Stimulated activated CD8-positive, alpha-beta memory T cell treated with anti-CD3 and anti-CD28 coated beads, Interleukin-15, amount 100 ng/mL, for 24 hours (primary cell): ENCODE measurements around the gene GAREM1.
"Not testable (repeated sequence)": the region's sequence is repeated elsewhere in the genome, so short reads cannot be mapped to it uniquely, and the experiment has no call there.

Experiments
- DNase-seq: peaks from one replicate; pipeline ENCODE4 v3.0.0-alpha.2; 2020; ENCODE audit warnings: low read depth

The GAREM1 gene

GRCh38 chr18:32371384-32371783 is 99.3 kb downstream of the GAREM1 start:
- no peak for DNase-seq

- DNase-seq, result no peak
These were observed 101.7 kb downstream of the GAREM1 start for GRCh38 chr18:32368991-32369390.

- DNase-seq, result no peak
These were observed 102.5 kb downstream of the GAREM1 start for GRCh38 chr18:32368170-32368569.

GRCh38 chr18:32366586-32367538 is 103.8 kb downstream of the GAREM1 start:
- no peak for DNase-seq

DNA sequence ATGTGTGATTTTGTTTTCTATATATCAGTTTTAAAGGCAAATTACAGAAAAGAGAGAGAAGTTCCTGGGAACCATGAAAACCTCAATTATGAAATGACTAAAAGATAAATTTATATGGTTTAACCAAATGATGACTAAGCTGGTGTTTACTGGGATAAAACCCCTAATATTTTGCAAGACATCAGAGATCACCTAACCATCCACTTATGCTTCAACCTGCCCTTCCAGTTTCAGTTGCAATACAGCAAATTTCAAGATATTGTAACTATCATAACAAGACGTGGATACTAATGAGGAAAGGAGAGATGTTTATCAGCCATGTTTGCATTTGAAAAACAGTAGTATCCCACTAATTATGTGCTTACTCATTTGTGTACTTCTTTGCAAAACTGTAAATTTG is 108.2 kb downstream of the GAREM1 start:
- no peak for DNase-seq

GRCh38 chr18:32360682-32361345 is 109.9 kb downstream of the GAREM1 start:
- DNase-seq, result no peak

GRCh38 chr18:32358529-32358928 is 112.2 kb downstream of the GAREM1 start:
- no peak for DNase-seq

GRCh38 chr18:32358075-32358474 is 112.6 kb downstream of the GAREM1 start:
- DNase-seq, result no peak

DNA sequence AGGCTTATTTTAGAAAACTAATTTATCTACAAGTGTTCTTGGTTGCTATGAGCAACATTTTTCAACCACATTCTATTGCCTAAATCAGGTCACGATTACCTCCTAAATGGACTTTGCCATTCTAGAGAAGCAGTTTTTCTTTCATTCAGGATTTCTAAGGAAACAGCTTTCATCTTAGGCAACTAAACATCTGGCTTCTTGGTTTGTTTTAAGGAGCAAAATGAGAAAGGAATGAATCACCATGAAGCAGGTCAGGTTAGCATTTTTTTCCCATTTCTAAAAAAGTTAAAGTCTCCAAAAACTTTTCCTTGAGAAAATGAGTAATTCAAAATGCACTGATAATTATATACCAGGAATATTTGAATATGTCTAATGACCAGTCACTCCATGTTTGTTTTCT is 114.8 kb downstream of the GAREM1 start:
- no peak for DNase-seq

- no peak for DNase-seq
These were observed 116.2 kb downstream of the GAREM1 start for GRCh38 chr18:32354518-32354917.

- no peak for DNase-seq
These were observed 117.4 kb downstream of the GAREM1 start for GRCh38 chr18:32353257-32353656.

DNA sequence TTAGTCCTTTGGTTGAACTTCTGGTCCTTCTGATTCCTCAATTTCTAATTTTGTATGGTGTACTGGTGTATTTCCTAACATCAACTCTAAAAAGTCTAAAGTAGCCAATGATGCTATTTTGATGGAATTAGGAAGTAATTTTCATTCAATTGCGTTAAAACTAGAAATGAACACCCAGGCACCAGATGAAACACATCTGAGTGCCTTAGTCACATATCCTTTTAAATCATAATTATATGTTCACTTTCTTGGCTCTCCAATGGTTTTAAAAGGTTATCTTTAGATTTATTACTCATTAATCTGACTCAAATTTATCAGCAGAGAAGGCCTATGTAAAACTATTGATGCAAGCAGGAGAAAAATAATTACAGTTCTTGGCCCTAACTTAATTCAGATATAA is 119.7 kb downstream of the GAREM1 start:
- no peak for DNase-seq

DNA sequence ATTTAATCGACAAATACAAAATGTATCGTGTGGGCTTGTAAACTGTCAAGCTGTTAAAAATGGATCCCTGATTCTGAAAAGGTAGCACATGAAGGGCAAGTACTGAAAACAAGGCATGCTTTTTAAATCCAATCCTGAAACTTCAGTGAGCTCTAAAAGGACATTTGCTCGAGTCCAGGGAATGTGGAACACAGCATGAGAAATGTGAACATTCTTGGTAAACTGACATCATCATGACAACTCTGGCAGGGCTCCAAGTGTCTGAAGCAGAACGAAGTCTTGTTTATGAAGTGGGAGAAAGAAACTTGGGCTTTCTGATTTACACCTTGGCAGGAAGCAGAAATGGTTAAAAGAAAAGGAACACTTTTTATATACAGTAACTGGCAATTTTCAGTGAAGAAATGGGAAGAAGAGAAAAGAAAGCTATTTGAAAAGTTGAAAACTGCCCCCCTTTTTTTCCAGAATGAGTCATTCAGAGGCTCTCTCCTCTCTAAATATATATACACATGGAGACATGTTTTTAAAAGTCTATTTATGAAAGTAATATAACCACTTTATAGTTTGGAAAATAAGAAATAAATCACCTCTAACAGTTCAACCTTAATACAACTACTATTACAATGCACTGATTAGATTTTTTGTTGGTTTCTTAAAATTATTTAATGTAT is 120.8 kb downstream of the GAREM1 start:
- no peak for DNase-seq

DNA sequence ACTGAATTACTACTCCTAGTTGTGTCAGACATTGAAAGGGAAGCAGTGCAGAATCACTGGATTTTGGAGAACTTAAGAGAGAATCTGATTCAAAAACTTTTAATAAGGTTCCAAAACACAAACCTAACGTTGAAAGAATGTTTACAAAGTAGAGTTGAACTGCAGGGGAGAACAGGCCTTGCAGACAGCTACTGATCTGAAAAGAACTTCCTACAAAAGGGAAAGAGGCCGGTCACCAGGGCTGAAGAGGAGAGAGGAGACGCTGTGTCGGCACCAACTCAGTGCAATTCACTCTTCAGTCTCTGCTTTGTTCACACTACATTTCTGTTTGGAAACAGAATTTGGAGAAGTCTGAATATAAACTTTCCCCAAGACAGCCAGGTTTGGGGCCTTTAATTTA is 124.0 kb downstream of the GAREM1 start:
- no peak for DNase-seq

- no peak for DNase-seq
These were observed 127.0 kb downstream of the GAREM1 start for GRCh38 chr18:32343634-32344033.

DNA sequence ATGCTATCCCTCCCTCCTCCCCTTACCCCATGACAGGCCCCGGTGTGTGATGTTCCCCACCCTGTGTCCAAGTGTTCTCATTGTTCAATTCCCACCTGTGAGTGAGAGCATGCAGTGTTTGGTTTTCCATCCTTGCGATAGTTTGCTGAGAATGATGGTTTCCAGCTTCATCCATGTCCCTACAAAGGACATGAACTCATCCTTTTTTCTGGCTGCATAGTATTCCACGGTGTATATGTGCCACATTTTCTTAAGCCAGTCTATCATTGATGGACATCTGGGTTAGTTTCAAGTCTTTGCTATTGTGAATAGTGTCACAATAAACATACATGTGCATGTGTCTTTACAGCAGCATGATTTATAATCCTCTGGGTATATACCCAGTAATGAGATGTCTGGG is 129.6 kb downstream of the GAREM1 start:
- not testable (repeated sequence) for DNase-seq

DNA sequence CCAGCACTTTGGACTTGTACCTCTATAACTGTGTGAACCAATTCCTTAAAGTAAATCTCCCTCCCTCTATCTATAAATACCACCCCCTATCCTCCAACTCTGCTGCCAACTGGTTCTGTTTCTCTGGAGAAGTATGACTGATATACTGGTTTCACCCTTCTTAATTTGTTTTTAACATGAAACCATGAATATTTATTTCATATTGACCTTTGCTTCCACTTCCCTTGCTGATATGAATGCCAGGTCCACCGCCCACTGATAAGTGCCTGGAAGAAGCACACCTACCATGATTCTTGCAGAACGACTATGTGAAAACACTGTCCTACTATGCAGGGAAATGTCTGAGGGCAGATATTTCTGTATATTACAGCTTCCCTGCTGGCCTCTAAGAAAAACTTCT is 131.6 kb downstream of the GAREM1 start:
- DNase-seq, result no peak

- DNase-seq, result no peak
These were observed 132.9 kb downstream of the GAREM1 start for GRCh38 chr18:32337821-32338220.

GRCh38 chr18:32337347-32337746 is 133.3 kb downstream of the GAREM1 start:
- DNase-seq, result no peak

DNA sequence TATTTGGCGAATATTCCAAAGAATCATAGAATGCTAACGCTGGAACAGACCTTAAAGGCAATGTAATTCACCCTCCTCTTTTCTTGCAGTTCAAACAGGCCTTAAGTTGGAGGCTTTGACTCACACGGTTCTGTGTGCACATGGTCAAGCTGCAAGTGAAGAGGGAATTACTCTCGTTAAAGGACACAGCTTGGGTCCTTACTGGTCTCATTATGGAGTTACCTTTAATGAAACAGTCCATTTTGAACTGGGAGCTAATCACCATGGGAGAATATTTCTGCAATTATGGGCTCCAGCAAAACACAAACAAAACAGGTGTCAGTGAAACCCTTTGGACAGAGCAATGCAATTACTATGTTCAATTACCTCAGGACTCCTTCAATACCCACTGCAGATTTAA is 135.5 kb downstream of the GAREM1 start:
- no peak for DNase-seq

DNA sequence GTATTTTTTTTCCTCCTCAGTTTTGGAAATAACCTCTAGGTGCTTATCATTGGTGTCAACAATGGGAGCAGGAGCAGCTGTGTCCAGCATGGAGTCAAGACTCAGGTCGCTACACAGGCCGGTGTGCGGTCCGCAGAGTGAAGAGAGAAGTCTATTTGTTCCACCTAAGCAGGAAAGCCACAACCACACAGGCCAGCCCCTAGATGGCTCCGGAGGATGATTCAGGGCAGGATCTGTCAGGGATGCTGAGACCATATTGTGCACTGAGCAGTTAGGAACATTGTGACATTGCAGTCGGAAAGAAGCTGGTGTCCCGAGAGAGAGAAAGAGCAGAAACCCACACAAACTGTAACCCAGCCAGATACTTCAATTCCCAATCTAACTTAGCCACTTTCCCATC is 136.9 kb downstream of the GAREM1 start:
- no peak for DNase-seq

DNA sequence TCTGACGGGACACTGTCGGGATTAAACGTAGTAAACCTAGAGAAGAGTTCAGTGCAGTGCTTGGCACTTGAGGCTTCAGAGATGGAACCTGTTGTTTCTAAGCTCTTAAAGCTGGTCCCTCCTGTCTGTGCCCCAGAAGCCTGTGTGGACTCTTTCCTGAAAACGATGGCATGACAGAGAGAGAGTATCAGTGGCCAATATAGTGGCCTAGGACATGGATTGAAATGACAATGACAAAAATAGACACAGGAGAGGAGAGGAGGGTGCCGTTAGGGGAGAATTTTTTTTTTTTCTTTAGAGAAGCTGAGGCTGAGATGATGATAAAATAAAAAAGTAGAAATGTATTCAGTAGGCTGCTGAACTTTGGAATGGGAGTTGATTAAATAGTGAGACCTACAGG is 138.0 kb downstream of the GAREM1 start:
- no peak for DNase-seq

GRCh38 chr18:32328974-32329373 is 141.7 kb downstream of the GAREM1 start:
- DNase-seq, result no peak
